ENCODE results near the gene TINCR. TPM values are rescaled to one million over a fixed set of nuclear protein-coding genes. Genes with fewer than 3 reads are reported as not detected.

TINCR gene
- total RNA-seq, 1 experiment from 2014 or later: 0.17 TPM

DNA sequence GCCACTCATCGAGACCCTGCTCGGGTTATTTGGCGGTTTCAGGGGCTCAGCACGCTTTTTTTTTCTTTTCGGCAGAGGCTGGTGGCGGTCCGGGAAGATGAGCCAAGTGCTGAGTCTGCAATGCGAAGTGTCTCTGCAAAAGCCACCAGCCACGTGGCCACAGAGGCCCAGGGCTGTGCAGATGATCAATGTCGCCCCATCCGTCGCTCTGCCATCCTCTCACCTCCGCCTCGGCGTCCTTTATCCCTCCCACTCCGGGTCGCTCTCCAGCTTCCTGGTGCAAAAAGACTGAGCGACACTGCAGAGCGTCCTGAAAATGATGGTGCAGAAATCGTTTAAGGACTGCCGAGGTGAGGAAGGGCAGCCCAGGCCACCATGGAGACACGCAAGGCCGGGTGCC lies 55.0 kb downstream of the TINCR start:
- no peak overlapping the region for H2BK20ac ChIP-seq (ENCODE audit: low read depth, low read length, poor library complexity, severe bottlenecking)
- H2BK5ac ChIP-seq (ENCODE audit: insufficient read length, low read length): no peak overlapping the region
- no peak overlapping the region for H2AFZ ChIP-seq (ENCODE audit: low read length)
- H4K8ac ChIP-seq (replicated peaks; ENCODE audit: insufficient read length, low read depth, low read length): no peak overlapping the region
- H4K20me1 ChIP-seq (ENCODE audit: control insufficient read depth, insufficient read depth, insufficient read length): no peaks in the 10 kb centered on the region
- no peaks in the 10 kb centered on the region for H3K79me2 ChIP-seq (ENCODE audit: insufficient read depth, low read length)
- Mint-ChIP-seq H3K4me1 (no peaks in the 10 kb centered on the region), H3K36me3 (ENCODE audit: insufficient read depth in 1 of 3, low read depth in 3 of 3) (peaks cover 4 to 12% (median 11%) of the 10 kb centered on the region in 3 experiments; a peak in 5 of 7 replicates), H3K9me3 (peaks cover 22 to 25% of the 10 kb centered on the region in 2 experiments), H3K4me3 (no peak overlapping the region), H3K27me3 (ENCODE audit: low read depth) (peaks cover 77% of the 10 kb centered on the region), H3K27ac (no peak overlapping the region)
- H2BK15ac ChIP-seq (ENCODE audit: low read depth, low read length): no peak overlapping the region
- H3K56ac ChIP-seq (ENCODE audit: insufficient read length, low read depth, low read length): no peak overlapping the region
- H3K14ac ChIP-seq (ENCODE audit: insufficient read depth, low read length): no peak overlapping the region; the same call in 1 of the 2 replicates
- no peak overlapping the region for H3K4me2 ChIP-seq (ENCODE audit: insufficient read depth, insufficient read length, low read length)
- H2AK5ac ChIP-seq (ENCODE audit: insufficient read length, low read length): no peak overlapping the region
- H3K18ac ChIP-seq (ENCODE audit: insufficient read length, low read depth, low read length): no peak overlapping the region
- no peaks in the 10 kb centered on the region for H3K4me1 ChIP-seq (ENCODE audit: insufficient read depth, low read length)
- H3K4ac ChIP-seq (ENCODE audit: low read depth, low read length): no peak overlapping the region
- no peak for TF ChIP-seq CTCF (conservative IDR thresholded peaks at IDR 0.05)
- H2BK12ac ChIP-seq (ENCODE audit: insufficient read length, low read depth, low read length): no peak overlapping the region
- no peak overlapping the region for H3K27ac ChIP-seq (ENCODE audit: insufficient read length, low read depth, low read length)
- H3K23me2 ChIP-seq (ENCODE audit: insufficient read length, low read depth, low read length, poor library complexity, severe bottlenecking): no peaks in the 10 kb centered on the region
- H3K9ac ChIP-seq (ENCODE audit: extremely low read depth, insufficient read length, low read length): no peak overlapping the region
- no peak for DNase-seq
- H2BK120ac ChIP-seq (ENCODE audit: low read depth, low read length, poor library complexity, severe bottlenecking): no peak overlapping the region
- no CpG with 5 or more reads among the region's 23 CpGs for WGBS (ENCODE audit: extremely low coverage, insufficient read length, low lambda C conversion rate)
- no peaks in the 10 kb centered on the region for H3K27me3 ChIP-seq (ENCODE audit: insufficient read depth, low read length)
- no peak overlapping the region for H4K5ac ChIP-seq (ENCODE audit: insufficient read length, low read depth, low read length)
- no peaks in the 10 kb centered on the region for H3K9me3 ChIP-seq (ENCODE audit: control insufficient read depth, low read depth, low read length)
- H3K23ac ChIP-seq (ENCODE audit: insufficient read length, low read depth, low read length): no peak overlapping the region
- no peaks in the 10 kb centered on the region for H3K79me1 ChIP-seq (ENCODE audit: insufficient read depth, low read depth, low read length, poor library complexity, severe bottlenecking)
- H3T11ph ChIP-seq (ENCODE audit: low read length): no peak overlapping the region
- no peak overlapping the region for H4K91ac ChIP-seq (ENCODE audit: insufficient read length, low read depth, low read length)

Other genes starting within 250 kb of the TINCR start
- 182 and 186 TPM in 2 replicates for gene PTPRS, start 227.1 kb downstream of the TINCR start, total RNA-seq (2021)
- gene ZNRF4, start 112.5 kb downstream of the TINCR start, total RNA-seq (2021): not detected in 2 replicates
- gene SAFB2, start 54.8 kb upstream of the TINCR start, total RNA-seq (2021): 70.3 and 76.1 TPM in 2 replicates
- gene SAFB, start 55.1 kb upstream of the TINCR start, total RNA-seq (2021): 107 and 110 TPM in 2 replicates
- gene MICOS13, start 112.6 kb upstream of the TINCR start, total RNA-seq (2021): 23.4 and 23.8 TPM in 2 replicates
- 8.0 and 9.3 TPM in 2 replicates for gene HSD11B1L, start 113.1 kb upstream of the TINCR start, total RNA-seq (2021)
- gene RPL36, start 122.3 kb upstream of the TINCR start, total RNA-seq (2021): 1,066 and 1,074 TPM in 2 replicates
- gene LONP1, start 152.2 kb upstream of the TINCR start, total RNA-seq (2021): 108 and 113 TPM in 2 replicates
- not detected in 2 replicates for gene CATSPERD, start 152.7 kb upstream of the TINCR start, total RNA-seq (2021)
- 7.1 and 8.1 TPM in 2 replicates for gene PRR22, start 216.8 kb upstream of the TINCR start, total RNA-seq (2021)
- gene DUS3L, start 223.2 kb upstream of the TINCR start, total RNA-seq (2021): 61.8 and 67.0 TPM in 2 replicates
- gene NRTN, start 237.1 kb upstream of the TINCR start, total RNA-seq (2021): 4.5 and 4.6 TPM in 2 replicates